NT2/D1 (cell line): Measurements from ENCODE around the gene FZD7.

Source experiments
- DNase-seq: peaks from one replicate; pipeline ENCODE4 v3.0.0-alpha.2; 2011; ENCODE audit warnings: low read depth, low spot score
- H3K27me3 ChIP-seq: 2 replicates; pipeline ENCODE4 v1.6.0; 2011; ENCODE audit warnings: mild to moderate bottlenecking; ENCODE audit not compliant: insufficient read length, insufficient read depth
- H3K36me3 ChIP-seq: 2 replicates; pipeline ENCODE4 v1.6.1; 2011; ENCODE audit warnings: mild to moderate bottlenecking, low read length, mixed read lengths; ENCODE audit not compliant: insufficient read depth, insufficient read length
- H3K4me1 ChIP-seq: 2 replicates; pipeline ENCODE4 v1.5.1; 2011; ENCODE audit not compliant: insufficient read depth, insufficient read length
- H3K4me3 ChIP-seq: 2 replicates; pipeline ENCODE4 v1.5.1; 2011; ENCODE audit warnings: low read depth; ENCODE audit not compliant: insufficient read length
- H3K9ac ChIP-seq: 2 replicates; pipeline ENCODE4 v1.6.0; 2011; ENCODE audit warnings: low read depth; ENCODE audit not compliant: insufficient read length
- H3K9me3 ChIP-seq: 2 replicates; pipeline ENCODE4 v1.5.1; 2011; ENCODE audit warnings: mild to moderate bottlenecking, low read length; ENCODE audit not compliant: insufficient read depth
- SUZ12 ChIP-seq: IDR thresholded peaks from 2 replicates; pipeline ENCODE4 v1.6.1; 2011; ENCODE audit not compliant: insufficient read length, insufficient read depth; ENCODE audit errors: extremely low read depth
- YY1 ChIP-seq: IDR thresholded peaks from 2 replicates; pipeline ENCODE4 v1.6.1; 2011; ENCODE audit not compliant: insufficient read length, insufficient read depth
- ZNF274 ChIP-seq: IDR thresholded peaks from 2 replicates; pipeline ENCODE4 v1.6.1; 2011; ENCODE audit warnings: mild to moderate bottlenecking, low read depth, low read length

Gene FZD7

DNA sequence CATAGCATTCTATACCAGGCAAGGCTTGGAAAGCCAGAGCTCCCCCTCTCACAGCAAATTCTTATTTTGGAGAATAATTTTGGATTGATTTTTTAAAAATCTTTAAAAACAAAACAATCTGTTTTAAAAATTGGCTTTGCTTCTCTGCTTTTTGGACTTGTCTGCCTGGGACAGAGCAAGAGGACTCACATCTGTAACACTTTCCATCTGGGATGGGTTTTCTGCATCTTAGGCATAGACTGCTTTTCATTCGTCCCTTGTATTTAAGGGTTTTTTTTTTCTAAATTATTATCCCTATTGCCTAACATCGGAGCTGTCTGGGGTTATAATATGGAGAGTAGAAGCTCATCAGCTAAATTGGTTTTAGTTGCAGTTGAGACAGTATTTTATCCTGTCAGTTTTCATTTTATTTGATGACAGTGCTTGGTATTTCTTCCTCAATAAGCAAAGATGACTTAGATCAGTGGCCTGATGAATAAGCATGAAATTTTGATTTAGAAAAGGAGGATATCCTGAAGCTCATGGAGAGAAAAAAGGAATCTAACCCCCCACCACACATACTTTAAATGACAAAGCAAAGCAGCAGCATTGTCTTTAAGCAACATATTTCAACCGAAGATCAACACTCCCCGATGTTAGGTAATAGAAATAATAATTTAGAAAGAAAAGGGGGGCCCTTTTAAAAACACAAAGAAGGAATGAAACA, 2.3 kb upstream of the FZD7 start:
- peaks cover 7% of the 10 kb centered on the region for H3K4me1 ChIP-seq
- H3K9ac ChIP-seq: no peak overlapping the region
- peaks cover 16% of the 10 kb centered on the region for H3K36me3 ChIP-seq
- TF ChIP-seq SUZ12: no peak
- peaks cover 53% of the 10 kb centered on the region for H3K27me3 ChIP-seq
- no peak for DNase-seq
- H3K9me3 ChIP-seq: no peaks in the 10 kb centered on the region; the same call in 1 of the 2 replicates
- H3K4me3 ChIP-seq: peak overlapping the region; percentile 82

DNA sequence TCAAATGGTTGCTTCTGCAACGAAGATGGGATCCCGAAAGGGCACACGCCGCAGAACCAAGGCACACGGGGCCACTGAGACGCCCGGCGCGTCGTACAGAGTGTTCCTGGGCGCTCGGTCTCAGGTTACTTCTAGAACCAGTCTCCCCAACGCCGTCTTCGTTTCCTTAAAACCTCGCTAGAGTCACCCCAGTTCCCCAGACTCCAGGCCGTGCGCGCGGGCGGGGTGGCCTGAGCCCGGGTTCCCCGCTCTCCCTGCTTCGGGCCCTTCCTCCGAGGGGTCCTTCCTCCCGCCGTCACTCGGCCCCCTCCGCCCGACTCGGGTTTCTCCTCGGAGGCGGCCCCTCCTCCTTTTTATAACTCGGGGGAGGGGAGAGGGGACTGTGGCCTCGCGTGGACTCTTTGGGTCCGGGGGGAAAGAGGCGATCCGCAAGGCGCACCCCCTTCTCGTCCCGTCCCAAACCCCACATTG, 774 bp upstream of the FZD7 start:
- TF ChIP-seq SUZ12 (no peak), YY1 (no peak), ZNF274 (no peak)
- no peak for DNase-seq
- H3K27me3 ChIP-seq: peaks cover 39% of the 10 kb centered on the region

DNA sequence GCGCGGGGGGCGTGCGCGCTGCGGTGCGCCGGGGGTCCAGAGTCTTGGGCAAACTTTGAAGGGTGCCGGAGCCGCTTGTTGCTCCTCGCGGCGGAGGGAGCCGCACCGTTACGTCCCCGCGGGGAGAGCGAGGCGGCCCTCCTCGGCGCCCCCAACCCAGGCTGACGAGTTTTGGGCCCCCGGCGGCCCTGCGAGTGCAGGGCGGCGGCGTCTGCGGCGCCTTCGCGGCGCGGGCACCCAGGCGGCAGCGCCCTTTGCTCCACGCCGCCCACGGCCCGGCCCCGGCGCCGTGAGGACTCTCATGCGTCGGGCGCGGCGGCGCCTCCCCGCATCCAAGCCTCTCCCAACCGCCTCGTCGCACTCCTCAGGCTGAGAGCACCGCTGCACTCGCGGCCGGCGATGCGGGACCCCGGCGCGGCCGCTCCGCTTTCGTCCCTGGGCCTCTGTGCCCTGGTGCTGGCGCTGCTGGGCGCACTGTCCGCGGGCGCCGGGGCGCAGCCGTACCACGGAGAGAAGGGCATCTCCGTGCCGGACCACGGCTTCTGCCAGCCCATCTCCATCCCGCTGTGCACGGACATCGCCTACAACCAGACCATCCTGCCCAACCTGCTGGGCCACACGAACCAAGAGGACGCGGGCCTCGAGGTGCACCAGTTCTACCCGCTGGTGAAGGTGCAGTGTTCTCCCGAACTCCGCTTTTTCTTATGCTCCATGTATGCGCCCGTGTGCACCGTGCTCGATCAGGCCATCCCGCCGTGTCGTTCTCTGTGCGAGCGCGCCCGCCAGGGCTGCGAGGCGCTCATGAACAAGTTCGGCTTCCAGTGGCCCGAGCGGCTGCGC, 814 bp downstream of the FZD7 start:
- TF ChIP-seq ZNF274: no peak
- TF ChIP-seq YY1: no peak
- TF ChIP-seq SUZ12: no peak
- Histone ChIP-seq H3K4me3 (peak overlapping the region; percentile 95), H3K9me3 (no peaks in the 10 kb centered on the region; the same call in 1 of the 2 replicates), H3K4me1 (peaks cover 7% of the 10 kb centered on the region), H3K9ac (peak overlapping the region; percentile 97), H3K27me3 (peaks cover 34% of the 10 kb centered on the region), H3K36me3 (peaks cover 29% of the 10 kb centered on the region)
- DNase-seq: no peak

More for the DNA sequence above, 774 bp upstream of the FZD7 start:
- Histone ChIP-seq H3K9me3 (no peaks in the 10 kb centered on the region; the same call in 1 of the 2 replicates), H3K9ac (peak overlapping the region; percentile 95), H3K36me3 (peaks cover 29% of the 10 kb centered on the region), H3K4me3 (peak overlapping the region; percentile 82), H3K4me1 (peaks cover 7% of the 10 kb centered on the region)

DNA sequence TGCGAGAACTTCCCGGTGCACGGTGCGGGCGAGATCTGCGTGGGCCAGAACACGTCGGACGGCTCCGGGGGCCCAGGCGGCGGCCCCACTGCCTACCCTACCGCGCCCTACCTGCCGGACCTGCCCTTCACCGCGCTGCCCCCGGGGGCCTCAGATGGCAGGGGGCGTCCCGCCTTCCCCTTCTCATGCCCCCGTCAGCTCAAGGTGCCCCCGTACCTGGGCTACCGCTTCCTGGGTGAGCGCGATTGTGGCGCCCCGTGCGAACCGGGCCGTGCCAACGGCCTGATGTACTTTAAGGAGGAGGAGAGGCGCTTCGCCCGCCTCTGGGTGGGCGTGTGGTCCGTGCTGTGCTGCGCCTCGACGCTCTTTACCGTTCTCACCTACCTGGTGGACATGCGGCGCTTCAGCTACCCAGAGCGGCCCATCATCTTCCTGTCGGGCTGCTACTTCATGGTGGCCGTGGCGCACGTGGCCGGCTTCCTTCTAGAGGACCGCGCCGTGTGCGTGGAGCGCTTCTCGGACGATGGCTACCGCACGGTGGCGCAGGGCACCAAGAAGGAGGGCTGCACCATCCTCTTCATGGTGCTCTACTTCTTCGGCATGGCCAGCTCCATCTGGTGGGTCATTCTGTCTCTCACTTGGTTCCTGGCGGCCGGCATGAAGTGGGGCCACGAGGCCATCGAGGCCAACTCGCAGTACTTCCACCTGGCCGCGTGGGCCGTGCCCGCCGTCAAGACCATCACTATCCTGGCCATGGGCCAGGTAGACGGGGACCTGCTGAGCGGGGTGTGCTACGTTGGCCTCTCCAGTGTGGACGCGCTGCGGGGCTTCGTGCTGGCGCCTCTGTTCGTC, 1.7 kb downstream of the FZD7 start:
- Histone ChIP-seq H3K36me3 (peaks cover 29% of the 10 kb centered on the region), H3K9me3 (no peaks in the 10 kb centered on the region; the same call in 1 of the 2 replicates), H3K9ac (peak overlapping the region; percentile 97), H3K4me1 (peaks cover 7% of the 10 kb centered on the region), H3K27me3 (peaks cover 25% of the 10 kb centered on the region), H3K4me3 (peak overlapping the region; percentile 95)
- TF ChIP-seq SUZ12: no peak
- TF ChIP-seq ZNF274: no peak
- no peak for TF ChIP-seq YY1
- DNase-seq: no peak

DNA sequence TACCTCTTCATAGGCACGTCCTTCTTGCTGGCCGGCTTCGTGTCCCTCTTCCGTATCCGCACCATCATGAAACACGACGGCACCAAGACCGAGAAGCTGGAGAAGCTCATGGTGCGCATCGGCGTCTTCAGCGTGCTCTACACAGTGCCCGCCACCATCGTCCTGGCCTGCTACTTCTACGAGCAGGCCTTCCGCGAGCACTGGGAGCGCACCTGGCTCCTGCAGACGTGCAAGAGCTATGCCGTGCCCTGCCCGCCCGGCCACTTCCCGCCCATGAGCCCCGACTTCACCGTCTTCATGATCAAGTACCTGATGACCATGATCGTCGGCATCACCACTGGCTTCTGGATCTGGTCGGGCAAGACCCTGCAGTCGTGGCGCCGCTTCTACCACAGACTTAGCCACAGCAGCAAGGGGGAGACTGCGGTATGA, 2.3 kb downstream of the FZD7 start:
- no peak for TF ChIP-seq ZNF274
- no peak for TF ChIP-seq SUZ12
- no peak for TF ChIP-seq YY1
- peaks cover 29% of the 10 kb centered on the region for H3K36me3 ChIP-seq
- peaks cover 7% of the 10 kb centered on the region for H3K4me1 ChIP-seq
- H3K9ac ChIP-seq: peak overlapping the region; percentile 97
- no peaks in the 10 kb centered on the region; the same call in 1 of the 2 replicates for H3K9me3 ChIP-seq
- peak overlapping the region; percentile 95 for H3K4me3 ChIP-seq
- peaks cover 19% of the 10 kb centered on the region for H3K27me3 ChIP-seq
- no peak for DNase-seq

DNA sequence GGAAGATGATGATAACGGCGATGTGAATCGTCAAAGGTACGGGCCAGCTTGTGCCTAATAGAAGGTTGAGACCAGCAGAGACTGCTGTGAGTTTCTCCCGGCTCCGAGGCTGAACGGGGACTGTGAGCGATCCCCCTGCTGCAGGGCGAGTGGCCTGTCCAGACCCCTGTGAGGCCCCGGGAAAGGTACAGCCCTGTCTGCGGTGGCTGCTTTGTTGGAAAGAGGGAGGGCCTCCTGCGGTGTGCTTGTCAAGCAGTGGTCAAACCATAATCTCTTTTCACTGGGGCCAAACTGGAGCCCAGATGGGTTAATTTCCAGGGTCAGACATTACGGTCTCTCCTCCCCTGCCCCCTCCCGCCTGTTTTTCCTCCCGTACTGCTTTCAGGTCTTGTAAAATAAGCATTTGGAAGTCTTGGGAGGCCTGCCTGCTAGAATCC, 3.0 kb downstream of the FZD7 start:
- Histone ChIP-seq H3K4me3 (peak overlapping the region; percentile 95), H3K9me3 (no peaks in the 10 kb centered on the region; the same call in 1 of the 2 replicates), H3K36me3 (peaks cover 29% of the 10 kb centered on the region), H3K27me3 (peaks cover 20% of the 10 kb centered on the region), H3K9ac (peak overlapping the region; percentile 97), H3K4me1 (peaks cover 7% of the 10 kb centered on the region)
- no peak for TF ChIP-seq ZNF274
- TF ChIP-seq SUZ12: no peak
- no peak for TF ChIP-seq YY1
- no peak for DNase-seq
